RWPE1 (cell line): Measurements from ENCODE around the gene DGKQ.

Source experiments
- CTCF ChIA-PET: fragments of 350-600 bp; sonication (Branson Sonifier 250); formaldehyde crosslinking; extraction: SDS; loops from one replicate; lab custom pipeline; 2021; lab: Yijun Ruan, JAX
- POLR2A ChIA-PET: fragments of 400-600 bp; formaldehyde crosslinking; extraction: SDS; loops from one replicate; lab custom pipeline; 2020; ENCODE audit warnings: antibody characterized with exemption; ENCODE audit not compliant: low non-redundant PET; lab: Yijun Ruan, JAX
- DNase-seq: peaks from one replicate; pipeline ENCODE4 v3.0.0; 2012; ENCODE audit warnings: low spot score
- H3K27ac ChIP-seq: fragments of 450-650 bp; 2 replicates; pipeline ENCODE4 v1.5.1; 2017
- CTCF ChIP-seq: fragments of 450-650 bp; conservative IDR thresholded peaks from 2 replicates; pipeline ENCODE4 v1.5.1; 2017; ENCODE audit warnings: low read depth, mild to moderate bottlenecking

The DGKQ gene

GRCh38 chr4:952881-953573 lies 20.3 kb downstream of the DGKQ start:
- no peak for TF ChIP-seq CTCF
- POLR2A ChIA-PET = no interaction called here
- CTCF ChIA-PET = no interaction called here
- no peak overlapping the region for H3K27ac ChIP-seq
- DNase-seq = no peak

GRCh38 chr4:951594-952468 lies 21.5 kb downstream of the DGKQ start:
- CTCF ChIA-PET = interaction anchor here (0.6 kb wide), 1 partner anchor 46 kb away, joined by 3 read pairs; no protein-coding TSS in a partner anchor
- H3K27ac ChIP-seq = no peak overlapping the region
- POLR2A ChIA-PET = no interaction called here
- no peak for TF ChIP-seq CTCF
- DNase-seq = no peak

- POLR2A ChIA-PET = no interaction called here
- no peak for TF ChIP-seq CTCF
- DNase-seq = no peak
- H3K27ac ChIP-seq = no peak overlapping the region
- CTCF ChIA-PET = interaction anchor here (0.6 kb wide), 2 partner anchors 45 to 70 kb away, joined by 3 to 4 read pairs; no protein-coding TSS in a partner anchor
Measured at GRCh38 chr4:951186-951585, 22.2 kb downstream of the DGKQ start.

- DNase-seq = no peak
- H3K27ac ChIP-seq = no peak overlapping the region
- ChIA-PET CTCF (interaction anchor here (0.6 kb wide), 1 partner anchor 69 kb away, joined by 4 read pairs; no protein-coding TSS in a partner anchor), POLR2A (no interaction called here)
- TF ChIP-seq CTCF = no peak
Measured at GRCh38 chr4:950136-951020, 23.0 kb downstream of the DGKQ start.

- H3K27ac ChIP-seq = no peak overlapping the region
- DNase-seq = no peak
- TF ChIP-seq CTCF = no peak
- POLR2A ChIA-PET = no interaction called here
- CTCF ChIA-PET = no interaction called here
Measured at GRCh38 chr4:949656-950055, 23.7 kb downstream of the DGKQ start.

GRCh38 chr4:948936-949300 lies 24.5 kb downstream of the DGKQ start:
- ChIA-PET CTCF (no interaction called here), POLR2A (no interaction called here)
- no peak overlapping the region for H3K27ac ChIP-seq
- no peak for TF ChIP-seq CTCF
- no peak for DNase-seq
